Measurements from ENCODE around the gene USP19. TPM values are rescaled to one million over a fixed set of nuclear protein-coding genes. Genes with fewer than 3 reads are reported as not detected.

USP19 gene
- total and polyA plus RNA-seq, 2 donors (not counting 1 experiment from before 2014, with no cell fraction given) = 73.5 to 87.3 TPM

DNA sequence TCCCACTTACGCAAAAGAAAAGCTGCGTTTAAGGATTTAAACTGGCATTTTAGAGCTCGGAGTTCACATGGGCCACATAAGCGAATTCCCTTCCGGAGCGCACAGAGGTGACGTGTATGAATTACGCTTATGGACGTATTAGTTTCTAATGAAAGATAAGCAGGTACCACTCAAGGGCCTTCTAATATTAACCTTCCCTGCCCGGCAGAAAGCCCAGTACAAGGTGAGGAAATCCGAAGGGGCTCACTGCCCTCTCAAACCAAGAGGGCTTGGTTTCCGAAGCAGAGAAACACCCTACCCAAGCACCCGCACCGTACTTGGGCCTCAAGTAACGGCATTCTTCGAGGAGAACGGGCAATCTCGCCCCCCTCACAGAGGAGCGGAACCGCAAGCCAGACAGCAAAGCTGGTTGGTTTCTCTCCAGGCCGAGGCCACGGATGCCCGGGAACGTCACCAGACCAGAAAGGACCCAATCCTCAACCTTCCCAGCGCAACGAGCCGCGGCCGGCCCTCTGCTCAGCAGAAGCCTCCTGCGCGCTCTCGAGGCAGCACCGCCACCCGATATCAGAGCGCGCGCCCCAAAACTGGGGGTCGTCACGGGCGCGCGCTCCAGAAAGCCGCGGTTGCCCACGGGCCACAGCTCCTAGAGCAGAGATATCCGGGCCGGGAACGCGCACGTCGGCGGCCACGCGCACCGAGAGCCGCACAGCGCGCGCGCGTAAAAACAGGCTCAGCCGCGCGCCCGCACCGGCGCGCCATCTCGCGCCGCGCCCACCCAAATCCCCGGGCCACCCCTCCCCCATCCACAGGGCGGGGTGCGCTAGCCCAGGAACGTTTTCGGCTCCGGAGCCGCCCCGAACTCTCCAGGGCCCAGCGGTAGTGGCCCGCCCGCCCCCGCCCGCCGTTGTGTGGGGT lies 27.4 kb downstream of the USP19 start:
- under 1% methylated on average over 76 of the region's 86 CpGs for WGBS (ENCODE audit: insufficient coverage)
- H3K4me2 ChIP-seq (replicated peaks; ENCODE audit: low read depth, low read length, poor library complexity, severe bottlenecking) = peak overlapping the region; percentile 87
- H3K4me1 ChIP-seq (ENCODE audit: control insufficient read depth in 2 of 2, insufficient read depth in 2 of 2, low read length in 2 of 2) = peaks cover 26 to 35% of the 10 kb centered on the region in 2 donors
- POLR2A ChIA-PET = interaction anchor here (0.6 to 3.3 kb wide), 18 partner anchors 10 to 996 kb away, joined by 3 to 37 read pairs (median 8); partner anchors contain the start of genes DAG1, IMPDH2, NDUFAF3 and QARS1
- peak overlapping the region; percentile 99 for H3K27ac Mint-ChIP-seq
- H3K36me3 ChIP-seq (replicated peaks in 1 of 2; ENCODE audit: control extremely low read depth in 1 of 2, control insufficient read depth in 1 of 2, extremely low read depth in 1 of 2, insufficient read depth in 2 of 2, low read length in 1 of 2) = peaks cover 3 to 16% of the 10 kb centered on the region in 2 experiments
- DNase-seq (peak; percentile 91), ATAC-seq (ENCODE audit: low read depth) (peak; percentile 32)
- H3K9me3 ChIP-seq (ENCODE audit: control extremely low read depth in 1 of 3, control insufficient read depth in 2 of 3, insufficient read depth in 1 of 3, low read length in 2 of 3) = peaks cover 0 to 6% (median 0%) of the 10 kb centered on the region in 3 donors
- H3K9me3 Mint-ChIP-seq (ENCODE audit: insufficient read depth) = no peaks in the 10 kb centered on the region
- H2AFZ ChIP-seq (ENCODE audit: insufficient read depth, low read depth, low read length, poor library complexity, severe bottlenecking) = peak overlapping the region; percentile 94
- no peak for TF ChIP-seq EZH2 (IDR thresholded peaks at IDR 0.05; ENCODE audit: borderline replicate concordance, insufficient read depth, low read depth, low read length, poor library complexity, severe bottlenecking)
- TF ChIP-seq, protein P1, sequence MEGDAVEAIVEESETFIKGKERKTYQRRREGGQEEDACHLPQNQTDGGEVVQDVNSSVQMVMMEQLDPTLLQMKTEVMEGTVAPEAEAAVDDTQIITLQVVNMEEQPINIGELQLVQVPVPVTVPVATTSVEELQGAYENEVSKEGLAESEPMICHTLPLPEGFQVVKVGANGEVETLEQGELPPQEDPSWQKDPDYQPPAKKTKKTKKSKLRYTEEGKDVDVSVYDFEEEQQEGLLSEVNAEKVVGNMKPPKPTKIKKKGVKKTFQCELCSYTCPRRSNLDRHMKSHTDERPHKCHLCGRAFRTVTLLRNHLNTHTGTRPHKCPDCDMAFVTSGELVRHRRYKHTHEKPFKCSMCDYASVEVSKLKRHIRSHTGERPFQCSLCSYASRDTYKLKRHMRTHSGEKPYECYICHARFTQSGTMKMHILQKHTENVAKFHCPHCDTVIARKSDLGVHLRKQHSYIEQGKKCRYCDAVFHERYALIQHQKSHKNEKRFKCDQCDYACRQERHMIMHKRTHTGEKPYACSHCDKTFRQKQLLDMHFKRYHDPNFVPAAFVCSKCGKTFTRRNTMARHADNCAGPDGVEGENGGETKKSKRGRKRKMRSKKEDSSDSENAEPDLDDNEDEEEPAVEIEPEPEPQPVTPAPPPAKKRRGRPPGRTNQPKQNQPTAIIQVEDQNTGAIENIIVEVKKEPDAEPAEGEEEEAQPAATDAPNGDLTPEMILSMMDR (IDR thresholded peaks at IDR 0.05) = no peak
- no peaks in the 10 kb centered on the region for H3K27me3 ChIP-seq (replicated peaks in 1 of 4; ENCODE audit: control extremely low read depth in 1 of 4, control insufficient read depth in 3 of 4, insufficient read depth in 4 of 4, low read length in 3 of 4)
- H3K9ac ChIP-seq (ENCODE audit: low read length) = peak overlapping the region; percentile 96
- peak overlapping the region; percentile 87 to 94 for H3K27ac ChIP-seq (ENCODE audit: low read length in 2 of 2)
- H3K4me3 Mint-ChIP-seq = peak overlapping the region; percentile 97
- CTCF ChIA-PET = interaction anchor here (0.7 to 3.2 kb wide), 13 partner anchors 8 to 407 kb away, joined by 3 to 51 read pairs (median 5); partner anchors contain the start of genes NDUFAF3, P4HTM, USP19 and USP4
- peaks cover 46% of the 10 kb centered on the region for H4K20me1 ChIP-seq (ENCODE audit: control insufficient read depth, insufficient read depth, low read length, poor library complexity, severe bottlenecking)
- peak overlapping the region; percentile 72 to 95 (median 88) for H3K4me3 ChIP-seq (ENCODE audit: control extremely low read depth in 1 of 5, extremely low read depth in 1 of 5, insufficient read depth in 1 of 5, low read depth in 2 of 5, low read length in 4 of 5)
- no peaks in the 10 kb centered on the region for H3K27me3 Mint-ChIP-seq
- intact Hi-C loops (cut with micrococcal nuclease) = loop anchor here (1.0 to 5.0 kb wide), 3 partner anchors 66 to 247 kb away; partner anchors contain the start of genes PRKAR2A and USP4
- peaks cover 38% of the 10 kb centered on the region for H3K4me1 Mint-ChIP-seq
- H3K79me2 ChIP-seq (ENCODE audit: control insufficient read depth, insufficient read depth, low read length) = peaks cover 50% of the 10 kb centered on the region
